ENCODE measurements around the gene DPP10. TPM values are rescaled to one million over a fixed set of nuclear protein-coding genes. Genes with fewer than 3 reads are reported as not detected.
"Not testable (repeated sequence)": the region's sequence is repeated elsewhere in the genome, so short reads cannot be mapped to it uniquely, and the experiment has no call there.

DPP10 gene
- total RNA-seq, 1 donor from 2014 or later = 15.1 TPM

GRCh38 chr2:115011721-115012120 is 569.3 kb downstream of the DPP10 start:
- Mint-ChIP-seq H3K9me3 (ENCODE audit: unreplicated experiment) (peaks cover 2% of the 10 kb centered on the region), H3K36me3 (ENCODE audit: unreplicated experiment) (no peaks in the 10 kb centered on the region), H3K4me3 (ENCODE audit: unreplicated experiment) (no peak overlapping the region), H3K27ac (ENCODE audit: unreplicated experiment) (no peak overlapping the region), H3K4me1 (ENCODE audit: low read depth, unreplicated experiment) (no peaks in the 10 kb centered on the region), H3K27me3 (ENCODE audit: unreplicated experiment) (no peaks in the 10 kb centered on the region)
- DNase-seq = no peak
- TF ChIP-seq, protein P1, sequence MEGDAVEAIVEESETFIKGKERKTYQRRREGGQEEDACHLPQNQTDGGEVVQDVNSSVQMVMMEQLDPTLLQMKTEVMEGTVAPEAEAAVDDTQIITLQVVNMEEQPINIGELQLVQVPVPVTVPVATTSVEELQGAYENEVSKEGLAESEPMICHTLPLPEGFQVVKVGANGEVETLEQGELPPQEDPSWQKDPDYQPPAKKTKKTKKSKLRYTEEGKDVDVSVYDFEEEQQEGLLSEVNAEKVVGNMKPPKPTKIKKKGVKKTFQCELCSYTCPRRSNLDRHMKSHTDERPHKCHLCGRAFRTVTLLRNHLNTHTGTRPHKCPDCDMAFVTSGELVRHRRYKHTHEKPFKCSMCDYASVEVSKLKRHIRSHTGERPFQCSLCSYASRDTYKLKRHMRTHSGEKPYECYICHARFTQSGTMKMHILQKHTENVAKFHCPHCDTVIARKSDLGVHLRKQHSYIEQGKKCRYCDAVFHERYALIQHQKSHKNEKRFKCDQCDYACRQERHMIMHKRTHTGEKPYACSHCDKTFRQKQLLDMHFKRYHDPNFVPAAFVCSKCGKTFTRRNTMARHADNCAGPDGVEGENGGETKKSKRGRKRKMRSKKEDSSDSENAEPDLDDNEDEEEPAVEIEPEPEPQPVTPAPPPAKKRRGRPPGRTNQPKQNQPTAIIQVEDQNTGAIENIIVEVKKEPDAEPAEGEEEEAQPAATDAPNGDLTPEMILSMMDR (IDR thresholded peaks at IDR 0.05; ENCODE audit: partially characterized antibody, unreplicated experiment) = no peak

DNA sequence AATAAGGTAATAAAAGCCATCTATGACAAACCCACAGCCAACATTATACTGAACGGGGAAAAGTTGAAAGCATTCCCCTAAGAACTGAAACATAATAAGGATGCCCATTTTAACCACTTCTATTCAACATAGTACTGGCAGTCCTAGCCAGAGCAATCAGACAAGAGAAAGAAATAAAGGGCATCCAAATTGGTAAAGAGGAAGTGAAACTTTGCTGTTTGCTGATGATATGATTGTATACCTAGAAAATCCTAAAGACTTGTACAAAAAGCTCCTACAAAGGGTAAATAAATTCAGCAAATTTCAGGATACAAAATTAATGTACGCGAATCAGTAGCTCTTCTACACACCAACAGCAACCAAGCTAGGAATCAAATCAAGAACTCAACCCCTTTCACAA is 579.6 kb downstream of the DPP10 start:
- H3K27me3 Mint-ChIP-seq (ENCODE audit: unreplicated experiment); H3K27ac Mint-ChIP-seq (ENCODE audit: unreplicated experiment); H3K4me1 Mint-ChIP-seq (ENCODE audit: low read depth, unreplicated experiment); H3K4me3 Mint-ChIP-seq (ENCODE audit: unreplicated experiment); H3K36me3 Mint-ChIP-seq (ENCODE audit: unreplicated experiment); H3K9me3 Mint-ChIP-seq (ENCODE audit: unreplicated experiment); DNase-seq: not testable (repeated sequence)

DNA sequence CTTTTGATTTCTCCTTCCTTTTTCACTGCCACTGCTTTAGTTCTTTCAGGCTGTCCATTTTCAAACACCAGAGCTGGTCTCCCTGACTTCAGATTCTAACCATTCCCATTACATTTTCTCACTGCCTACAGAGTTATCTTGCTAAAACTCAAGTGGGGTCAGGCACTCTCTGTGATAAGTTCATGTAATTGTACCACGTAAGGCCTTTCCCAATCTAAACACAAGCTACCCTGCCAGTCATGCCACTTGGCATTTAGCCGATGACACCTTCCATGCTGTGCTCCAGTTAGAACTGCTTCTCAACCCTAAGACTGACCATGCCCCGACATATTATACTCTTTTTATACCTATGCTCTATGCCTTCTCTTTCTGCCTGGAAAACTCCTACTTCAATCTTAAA is 592.4 kb downstream of the DPP10 start:
- no peaks in the 10 kb centered on the region for H3K27me3 Mint-ChIP-seq (ENCODE audit: unreplicated experiment)
- no peak for DNase-seq
- no peak overlapping the region for H3K27ac Mint-ChIP-seq (ENCODE audit: unreplicated experiment)
- no peaks in the 10 kb centered on the region for H3K4me1 Mint-ChIP-seq (ENCODE audit: low read depth, unreplicated experiment)
- H3K36me3 Mint-ChIP-seq (ENCODE audit: unreplicated experiment) = no peaks in the 10 kb centered on the region
- TF ChIP-seq, protein P1 (IDR thresholded peaks at IDR 0.05; ENCODE audit: partially characterized antibody, unreplicated experiment) = no peak
- H3K9me3 Mint-ChIP-seq (ENCODE audit: unreplicated experiment) = peaks cover 1% of the 10 kb centered on the region
- H3K4me3 Mint-ChIP-seq (ENCODE audit: unreplicated experiment) = no peak overlapping the region

DNA sequence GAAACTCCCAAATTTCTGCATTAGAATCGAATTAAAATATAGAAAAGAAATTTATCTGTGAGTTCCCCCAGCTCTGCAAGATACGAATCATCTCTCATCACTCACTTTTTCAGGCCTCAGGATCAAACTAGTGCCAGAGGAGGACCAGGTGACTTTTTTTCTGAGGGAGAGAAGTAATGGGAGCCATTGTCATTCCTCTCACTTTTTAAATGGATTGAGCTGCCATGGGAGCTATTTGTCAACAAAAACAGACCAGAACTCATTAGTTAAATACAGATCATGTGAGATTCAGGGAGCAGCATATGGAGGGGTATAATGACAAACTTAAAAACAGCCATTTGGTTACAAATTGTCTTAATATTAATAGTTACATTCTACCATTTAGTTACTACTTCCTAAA is 594.4 kb downstream of the DPP10 start:
- no peaks in the 10 kb centered on the region for H3K27me3 Mint-ChIP-seq (ENCODE audit: unreplicated experiment)
- DNase-seq = no peak
- no peak overlapping the region for H3K4me3 Mint-ChIP-seq (ENCODE audit: unreplicated experiment)
- no peaks in the 10 kb centered on the region for H3K4me1 Mint-ChIP-seq (ENCODE audit: low read depth, unreplicated experiment)
- H3K36me3 Mint-ChIP-seq (ENCODE audit: unreplicated experiment) = no peaks in the 10 kb centered on the region
- no peak overlapping the region for H3K27ac Mint-ChIP-seq (ENCODE audit: unreplicated experiment)
- H3K9me3 Mint-ChIP-seq (ENCODE audit: unreplicated experiment) = no peaks in the 10 kb centered on the region
- TF ChIP-seq, protein P1 (IDR thresholded peaks at IDR 0.05; ENCODE audit: partially characterized antibody, unreplicated experiment) = no peak

- Mint-ChIP-seq H3K36me3 (ENCODE audit: unreplicated experiment) (no peaks in the 10 kb centered on the region), H3K27ac (ENCODE audit: unreplicated experiment) (no peak overlapping the region), H3K27me3 (ENCODE audit: unreplicated experiment) (no peaks in the 10 kb centered on the region), H3K9me3 (ENCODE audit: unreplicated experiment) (no peaks in the 10 kb centered on the region), H3K4me3 (ENCODE audit: unreplicated experiment) (no peak overlapping the region), H3K4me1 (ENCODE audit: low read depth, unreplicated experiment) (peaks cover 2% of the 10 kb centered on the region)
- TF ChIP-seq, protein P1 (IDR thresholded peaks at IDR 0.05; ENCODE audit: partially characterized antibody, unreplicated experiment) = no peak
- no peak for DNase-seq
Observed at GRCh38 chr2:115057473-115057872, 615.0 kb downstream of the DPP10 start.

DNA sequence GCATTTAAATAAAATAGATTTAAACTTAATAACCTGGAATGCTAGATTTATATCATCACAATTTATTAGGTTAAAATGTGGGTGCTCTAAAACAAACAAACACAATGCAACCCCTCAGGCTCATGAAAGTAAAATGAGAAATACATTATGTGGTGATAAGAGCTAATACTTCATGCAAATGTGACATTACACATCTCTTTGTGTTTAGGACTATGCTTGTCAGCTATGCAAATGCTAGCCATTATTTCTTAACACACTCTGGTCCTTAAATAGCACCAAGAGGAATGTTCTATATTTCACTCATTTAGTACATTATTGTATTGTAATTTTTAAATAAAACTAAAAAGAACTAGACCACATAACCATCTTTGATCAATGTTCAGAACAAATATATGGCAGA is 627.6 kb downstream of the DPP10 start:
- DNase-seq = no peak
- no peaks in the 10 kb centered on the region for H3K36me3 Mint-ChIP-seq (ENCODE audit: unreplicated experiment)
- H3K4me3 Mint-ChIP-seq (ENCODE audit: unreplicated experiment) = no peak overlapping the region
- peaks cover 3% of the 10 kb centered on the region for H3K27me3 Mint-ChIP-seq (ENCODE audit: unreplicated experiment)
- TF ChIP-seq, protein P1 (IDR thresholded peaks at IDR 0.05; ENCODE audit: partially characterized antibody, unreplicated experiment) = no peak
- H3K4me1 Mint-ChIP-seq (ENCODE audit: low read depth, unreplicated experiment) = peaks cover 17% of the 10 kb centered on the region
- H3K9me3 Mint-ChIP-seq (ENCODE audit: unreplicated experiment) = peaks cover 6% of the 10 kb centered on the region
- no peak overlapping the region for H3K27ac Mint-ChIP-seq (ENCODE audit: unreplicated experiment)
